ENCODE measurements around the gene TINAGL1. TPM values are rescaled to one million over a fixed set of nuclear protein-coding genes. Genes with fewer than 3 reads are reported as not detected.

The TINAGL1 gene
- 369 and 742 TPM in 2 replicates for total RNA-seq

GRCh38 chr1:31576201-31576669, at the start of gene TINAGL1:
TINAGL1 (plus strand) TSS chr1:31576515; CDS start chr1:31577149, 634 bp downstream.

GRCh38 chr1:31617218-31617915, 41.1 kb downstream of the TINAGL1 start, which contains the start of gene HCRTR1:
HCRTR1 (plus strand) TSS chr1:31617689; CDS start chr1:31619193, 1,504 bp downstream.

Other genes starting within 250 kb of the TINAGL1 start
- 2.7 and 2.8 TPM in 2 replicates for gene FABP3, start 203.4 kb upstream of the TINAGL1 start, total RNA-seq
- gene SERINC2, start 163.3 kb upstream of the TINAGL1 start, total RNA-seq, result 1.4 and 3.6 TPM in 2 replicates
- under 0.01 TPM in 1 of 2 replicates, not detected in the other for gene HCRTR1, start 41.2 kb downstream of the TINAGL1 start, total RNA-seq
- 84.3 and 100 TPM in 2 replicates for gene PEF1, start 68.4 kb downstream of the TINAGL1 start, total RNA-seq
- 14.2 and 97.5 TPM in 2 replicates for gene COL16A1, start 127.5 kb downstream of the TINAGL1 start, total RNA-seq
- gene ADGRB2, start 187.8 kb downstream of the TINAGL1 start, total RNA-seq, result 2.1 and 8.2 TPM in 2 replicates
- gene SPOCD1, start 239.5 kb downstream of the TINAGL1 start, total RNA-seq, result 32.8 and 44.0 TPM in 2 replicates

All from regular cardiac myocyte (primary cell).